ENCODE data around the gene CMYA5. TPM values are rescaled to one million over a fixed set of nuclear protein-coding genes. Genes with fewer than 3 reads are reported as not detected.
"Not testable (repeated sequence)": the region's sequence is repeated elsewhere in the genome, so short reads cannot be mapped to it uniquely, and the experiment has no call there.

The CMYA5 gene
- total RNA-seq, 1 donor from 2014 or later, result 0.11 TPM

DNA sequence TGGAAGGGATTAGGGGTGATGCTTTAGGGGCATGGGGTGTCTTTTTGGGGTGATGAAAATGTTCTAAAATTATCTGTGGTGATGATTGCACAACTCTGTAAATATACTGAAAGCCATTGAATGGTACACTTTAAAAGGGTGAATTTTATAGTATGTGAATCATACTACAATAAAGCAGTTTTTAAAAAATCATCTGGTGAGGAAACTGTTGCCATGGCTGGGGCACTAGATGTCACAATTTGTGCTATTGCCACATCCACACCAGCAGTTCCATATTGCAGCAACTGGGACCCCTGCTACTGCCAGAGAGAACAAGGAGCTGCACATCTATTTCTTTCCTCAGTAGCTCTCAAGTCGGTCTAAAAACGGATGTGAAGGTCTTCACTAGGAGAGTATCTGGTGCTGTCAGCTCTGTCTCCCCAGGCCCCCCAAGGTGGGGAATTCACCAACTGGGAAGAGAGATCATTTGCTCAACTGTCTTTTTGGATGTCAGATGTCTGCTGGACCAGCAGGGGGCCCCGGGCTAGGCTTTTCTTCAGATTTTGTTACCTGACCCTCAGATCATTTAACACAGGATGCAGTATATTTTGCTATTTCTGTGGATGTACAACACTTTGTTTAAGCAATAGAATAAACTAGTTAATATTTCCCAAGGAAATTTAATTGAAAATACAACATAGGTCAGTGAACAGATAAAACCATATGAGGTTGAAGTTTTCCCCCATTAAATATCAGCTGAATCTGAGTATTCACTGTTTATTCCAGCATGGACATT is 13.2 kb downstream of the CMYA5 start:
- Mint-ChIP-seq H3K27ac (no peak overlapping the region), H3K9me3 (peaks cover 6% of the 10 kb centered on the region), H3K4me3 (no peak overlapping the region), H3K36me3 (ENCODE audit: low read depth) (no peaks in the 10 kb centered on the region), H3K27me3 (no peaks in the 10 kb centered on the region), H3K4me1 (peaks cover 8% of the 10 kb centered on the region)
- TF ChIP-seq, protein P1, sequence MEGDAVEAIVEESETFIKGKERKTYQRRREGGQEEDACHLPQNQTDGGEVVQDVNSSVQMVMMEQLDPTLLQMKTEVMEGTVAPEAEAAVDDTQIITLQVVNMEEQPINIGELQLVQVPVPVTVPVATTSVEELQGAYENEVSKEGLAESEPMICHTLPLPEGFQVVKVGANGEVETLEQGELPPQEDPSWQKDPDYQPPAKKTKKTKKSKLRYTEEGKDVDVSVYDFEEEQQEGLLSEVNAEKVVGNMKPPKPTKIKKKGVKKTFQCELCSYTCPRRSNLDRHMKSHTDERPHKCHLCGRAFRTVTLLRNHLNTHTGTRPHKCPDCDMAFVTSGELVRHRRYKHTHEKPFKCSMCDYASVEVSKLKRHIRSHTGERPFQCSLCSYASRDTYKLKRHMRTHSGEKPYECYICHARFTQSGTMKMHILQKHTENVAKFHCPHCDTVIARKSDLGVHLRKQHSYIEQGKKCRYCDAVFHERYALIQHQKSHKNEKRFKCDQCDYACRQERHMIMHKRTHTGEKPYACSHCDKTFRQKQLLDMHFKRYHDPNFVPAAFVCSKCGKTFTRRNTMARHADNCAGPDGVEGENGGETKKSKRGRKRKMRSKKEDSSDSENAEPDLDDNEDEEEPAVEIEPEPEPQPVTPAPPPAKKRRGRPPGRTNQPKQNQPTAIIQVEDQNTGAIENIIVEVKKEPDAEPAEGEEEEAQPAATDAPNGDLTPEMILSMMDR (IDR thresholded peaks at IDR 0.05), result no peak
- ChIA-PET CTCF (no interaction called here), POLR2A (no interaction called here)
- intact Hi-C loops (cut with micrococcal nuclease), result loop anchor here (1.0 to 10.0 kb wide), 2 partner anchors 152 to 381 kb away; no protein-coding TSS in a partner anchor
- DNase-seq (no peak), ATAC-seq (ENCODE audit: low read depth) (no peak)

DNA sequence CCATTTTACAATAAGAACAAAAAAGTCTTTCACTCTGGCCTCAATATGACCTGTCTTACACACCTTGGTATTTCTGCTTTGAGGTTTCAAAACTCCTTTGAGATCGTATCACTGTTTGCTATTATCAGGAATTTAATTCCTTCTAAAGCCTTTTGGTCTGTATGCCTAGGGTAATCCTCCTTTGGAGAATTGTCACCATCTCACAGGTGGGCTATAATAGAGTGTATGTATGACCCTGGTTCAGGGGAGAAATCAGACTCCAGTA is 13.7 kb downstream of the CMYA5 start:
- DNase-seq (no peak), ATAC-seq (ENCODE audit: low read depth) (no peak)
- H3K4me1 Mint-ChIP-seq, result peaks cover 10% of the 10 kb centered on the region
- intact Hi-C loops (cut with micrococcal nuclease), result loop anchor here (1.0 to 10.0 kb wide), 2 partner anchors 151 to 380 kb away; no protein-coding TSS in a partner anchor
- H3K36me3 Mint-ChIP-seq (ENCODE audit: low read depth), result no peaks in the 10 kb centered on the region
- H3K27me3 Mint-ChIP-seq, result no peaks in the 10 kb centered on the region
- ChIA-PET POLR2A (no interaction called here), CTCF (no interaction called here)
- H3K4me3 Mint-ChIP-seq, result no peak overlapping the region
- H3K9me3 Mint-ChIP-seq, result peaks cover 6% of the 10 kb centered on the region
- TF ChIP-seq, protein P1 (IDR thresholded peaks at IDR 0.05), result no peak
- H3K27ac Mint-ChIP-seq, result no peak overlapping the region

DNA sequence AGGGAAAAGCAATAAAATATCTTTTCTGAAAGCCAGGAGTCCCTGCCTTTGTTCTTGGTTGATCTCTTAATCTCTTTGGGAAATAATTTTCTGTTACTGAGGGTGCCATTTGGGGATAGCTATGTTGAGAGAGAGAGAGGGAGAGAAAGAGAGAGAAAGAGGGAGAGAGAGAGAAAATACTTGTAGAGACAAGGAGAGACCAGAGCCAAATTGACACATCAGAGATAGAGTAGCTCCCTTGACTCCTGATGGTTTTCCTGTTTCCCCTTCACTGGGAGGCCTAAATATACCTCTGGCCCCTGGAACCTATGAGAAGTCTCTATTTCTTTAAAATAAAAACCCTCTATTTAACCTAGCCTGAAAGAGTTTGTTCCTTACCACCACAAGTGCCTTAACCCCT is 14.9 kb downstream of the CMYA5 start:
- ATAC-seq (ENCODE audit: low read depth), result no peak
- CTCF ChIA-PET, result no interaction called here
- H3K9me3 Mint-ChIP-seq, result peaks cover 6% of the 10 kb centered on the region

DNA sequence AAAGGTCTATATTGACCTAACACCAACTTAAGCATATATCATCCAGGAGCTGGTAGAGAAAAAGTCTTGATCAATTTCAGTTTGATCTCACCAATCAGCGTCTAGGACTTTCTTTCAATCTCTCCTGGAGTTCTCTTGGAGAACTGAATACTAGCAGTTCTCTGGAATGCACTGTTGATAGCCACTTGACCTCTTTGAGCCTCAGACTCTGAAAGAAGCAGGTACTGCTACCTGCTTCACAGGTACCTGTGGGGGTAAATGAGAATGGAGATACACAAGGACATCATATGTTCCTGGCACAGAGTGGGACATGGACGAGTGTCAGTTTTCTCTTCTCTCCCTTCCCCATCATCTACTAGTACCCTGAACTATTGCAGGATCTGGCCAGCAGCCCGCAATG is 16.0 kb downstream of the CMYA5 start:
- DNase-seq (no peak), ATAC-seq (ENCODE audit: low read depth) (no peak)
- H3K36me3 Mint-ChIP-seq (ENCODE audit: low read depth), result no peaks in the 10 kb centered on the region
- H3K4me3 Mint-ChIP-seq, result no peak overlapping the region
- CTCF ChIA-PET, result no interaction called here
- POLR2A ChIA-PET, result no interaction called here
- peaks cover 6% of the 10 kb centered on the region for H3K9me3 Mint-ChIP-seq
- TF ChIP-seq, protein P1 (IDR thresholded peaks at IDR 0.05), result no peak
- H3K4me1 Mint-ChIP-seq, result peaks cover 10% of the 10 kb centered on the region
- no peaks in the 10 kb centered on the region for H3K27me3 Mint-ChIP-seq
- H3K27ac Mint-ChIP-seq, result no peak overlapping the region
- intact Hi-C loops (cut with micrococcal nuclease), result loop anchor here (10.0 kb wide), 1 partner anchor 149 kb away; no protein-coding TSS in a partner anchor

More for the DNA sequence above, 14.9 kb downstream of the CMYA5 start:
- POLR2A ChIA-PET, result no interaction called here
- H3K4me3 Mint-ChIP-seq, result no peak overlapping the region
- peaks cover 10% of the 10 kb centered on the region for H3K4me1 Mint-ChIP-seq
- TF ChIP-seq, protein P1 (IDR thresholded peaks at IDR 0.05), result no peak
- H3K36me3 Mint-ChIP-seq (ENCODE audit: low read depth), result no peaks in the 10 kb centered on the region
- H3K27ac Mint-ChIP-seq, result no peak overlapping the region
- no peaks in the 10 kb centered on the region for H3K27me3 Mint-ChIP-seq
- intact Hi-C loops (cut with micrococcal nuclease), result loop anchor here (10.0 kb wide), 1 partner anchor 150 kb away; no protein-coding TSS in a partner anchor
- DNase-seq, result no peak

DNA sequence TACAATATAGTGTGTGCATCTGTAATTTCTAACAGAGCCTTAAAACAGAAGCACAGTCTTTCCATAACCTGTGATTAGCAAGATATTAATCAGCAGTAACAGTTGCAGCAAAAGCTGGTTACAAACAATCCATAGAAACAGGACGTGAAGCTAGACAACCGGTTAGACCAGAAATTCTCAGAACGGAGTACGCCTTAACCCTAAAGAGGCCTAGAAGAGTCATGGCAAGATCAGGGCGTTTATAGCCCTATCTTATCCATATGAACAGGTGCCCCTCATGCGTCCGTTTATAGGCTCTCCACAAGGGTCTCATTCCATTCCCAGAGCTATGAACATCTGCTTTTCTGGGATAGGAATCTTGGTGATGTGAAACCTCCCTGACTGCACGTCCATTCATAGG is 16.7 kb downstream of the CMYA5 start:
- CTCF ChIA-PET; H3K27ac Mint-ChIP-seq; H3K36me3 Mint-ChIP-seq (ENCODE audit: low read depth); H3K9me3 Mint-ChIP-seq; ATAC-seq (ENCODE audit: low read depth); DNase-seq; POLR2A ChIA-PET; H3K27me3 Mint-ChIP-seq; H3K4me3 Mint-ChIP-seq: not testable (repeated sequence)
- H3K4me1 Mint-ChIP-seq, result peaks cover 10% of the 10 kb centered on the region
- intact Hi-C loops (cut with micrococcal nuclease), result loop anchor here (10.0 kb wide), 1 partner anchor 148 kb away; no protein-coding TSS in a partner anchor

Measured in activated B cell treated with CpG ODN at 0.5 μM for 24 hours (primary cell).